ENCODE results near the gene NIM1K. TPM values are rescaled to one million over a fixed set of nuclear protein-coding genes. Genes with fewer than 3 reads are reported as not detected.

Gene NIM1K
- total RNA-seq, 1 experiment from 2014 or later, result 0.07 TPM

GRCh38 chr5:43243270-43243669 lies 51.2 kb downstream of the NIM1K start:
- POLR2A ChIA-PET, result no interaction called here
- Mint-ChIP-seq H3K36me3 (no peaks in the 10 kb centered on the region), H3K27me3 (ENCODE audit: low read depth) (no peaks in the 10 kb centered on the region; the same call in 1 of the 2 replicates), H3K27ac (no peak overlapping the region), H3K4me3 (no peak overlapping the region), H3K4me1 (no peaks in the 10 kb centered on the region), H3K9me3 (no peaks in the 10 kb centered on the region)
- TF ChIP-seq ATF1 (CRISPR knock-in tag; IDR thresholded peaks at IDR 0.05) (no peak), SOX15 (CRISPR knock-in tag; IDR thresholded peaks at IDR 0.05) (no peak), ZNF219 (CRISPR knock-in tag; IDR thresholded peaks at IDR 0.05; ENCODE audit: borderline replicate concordance) (no peak), ATF6 (CRISPR knock-in tag; IDR thresholded peaks at IDR 0.05) (no peak), ZNF138 (CRISPR knock-in tag; conservative IDR thresholded peaks at IDR 0.05) (no peak), FOXP4 (CRISPR knock-in tag; IDR thresholded peaks at IDR 0.05) (no peak), E2F4 (CRISPR knock-in tag; IDR thresholded peaks at IDR 0.05; ENCODE audit: borderline replicate concordance, low read depth) (no peak), NR1H2 (CRISPR knock-in tag; IDR thresholded peaks at IDR 0.05) (no peak), E2F1 (CRISPR knock-in tag; IDR thresholded peaks at IDR 0.05) (no peak), OVOL2 (CRISPR knock-in tag; IDR thresholded peaks at IDR 0.05; ENCODE audit: borderline replicate concordance) (no peak), ESRRA (CRISPR knock-in tag; IDR thresholded peaks at IDR 0.05; ENCODE audit: borderline replicate concordance) (no peak), ZNF423 (CRISPR knock-in tag; IDR thresholded peaks at IDR 0.05) (no peak), FOXJ3 (CRISPR knock-in tag; IDR thresholded peaks at IDR 0.05; ENCODE audit: borderline replicate concordance) (no peak), ZNF671 (CRISPR knock-in tag; IDR thresholded peaks at IDR 0.05) (no peak), PRRX2 (CRISPR knock-in tag; IDR thresholded peaks at IDR 0.05) (no peak)
- CTCF ChIA-PET, result interaction anchor here (0.7 to 1.3 kb wide), 3 partner anchors 64 to 241 kb away, joined by 3 to 4 read pairs (median 3); partner anchors contain the start of gene TMEM267
- no peak for DNase-seq (ENCODE audit: low spot score)
- ATAC-seq, result no peak

GRCh38 chr5:43244823-43245565 lies 53.0 kb downstream of the NIM1K start:
- Mint-ChIP-seq H3K36me3 (no peaks in the 10 kb centered on the region), H3K9me3 (no peaks in the 10 kb centered on the region), H3K4me1 (no peaks in the 10 kb centered on the region), H3K27ac (no peak overlapping the region), H3K4me3 (no peak overlapping the region), H3K27me3 (ENCODE audit: low read depth) (no peaks in the 10 kb centered on the region; the same call in 1 of the 2 replicates)
- POLR2A ChIA-PET, result no interaction called here
- CTCF ChIA-PET, result no interaction called here
- DNase-seq (ENCODE audit: low spot score), result no peak
- ATAC-seq, result no peak
- TF ChIP-seq PREB (CRISPR knock-in tag; IDR thresholded peaks at IDR 0.05; ENCODE audit: borderline replicate concordance) (no peak), ZNF263 (CRISPR knock-in tag; IDR thresholded peaks at IDR 0.05; ENCODE audit: low read depth) (no peak), ZNF423 (CRISPR knock-in tag; IDR thresholded peaks at IDR 0.05) (no peak), E2F5 (CRISPR knock-in tag; IDR thresholded peaks at IDR 0.05) (no peak), RELA (CRISPR knock-in tag; IDR thresholded peaks at IDR 0.05; ENCODE audit: borderline replicate concordance) (no peak), NFATC4 (CRISPR knock-in tag; IDR thresholded peaks at IDR 0.05) (no peak), NR1H2 (CRISPR knock-in tag; IDR thresholded peaks at IDR 0.05) (no peak), FOXK1 (CRISPR knock-in tag; IDR thresholded peaks at IDR 0.05) (no peak), STAT6 (CRISPR knock-in tag; conservative IDR thresholded peaks at IDR 0.05; ENCODE audit: low read depth) (no peak), GABPB1 (CRISPR knock-in tag; IDR thresholded peaks at IDR 0.05) (no peak), NR2C2 (CRISPR knock-in tag; IDR thresholded peaks at IDR 0.05) (no peak), FOXJ3 (CRISPR knock-in tag; IDR thresholded peaks at IDR 0.05; ENCODE audit: borderline replicate concordance) (no peak)
